MCF 10A (cell line): ENCODE measurements around the gene ATP8B3. TPM values are rescaled to one million over a fixed set of nuclear protein-coding genes. Genes with fewer than 3 reads are reported as not detected.

Source experiments
- BruUV-seq: library from RNA; stranded (reverse); fragments of 400-500 nt; replicated peaks from 2 replicates; lab custom pipeline; 2021; lab: Mats Ljungman, UMichigan
- CTCF ChIA-PET: fragments of 300-600 bp; sonication (Branson Sonifier 250); formaldehyde crosslinking; extraction: SDS; loops from one replicate; lab custom pipeline; 2021; ENCODE audit warnings: antibody characterized with exemption, inconsistent platforms; lab: Yijun Ruan, JAX
- POLR2A ChIA-PET: fragments of 300-600, 350-650 bp; sonication (Branson Sonifier 250); formaldehyde crosslinking; extraction: SDS; loops from one replicate; lab custom pipeline; 2020; ENCODE audit warnings: antibody characterized with exemption, inconsistent platforms; lab: Yijun Ruan, JAX
- DNase-seq: peaks from one replicate; pipeline ENCODE4 v3.0.0-alpha.2; 2018; ENCODE audit not compliant: unreplicated experiment
- H3K27ac Mint-ChIP-seq: one replicate; pipeline ENCODE4 v1.8.0; 2022; ENCODE audit warnings: mild to moderate bottlenecking, low read depth, mixed read lengths; ENCODE audit not compliant: unreplicated experiment
- H3K27me3 Mint-ChIP-seq: one replicate; pipeline ENCODE4 v1.8.0; 2022; ENCODE audit warnings: mixed read lengths; ENCODE audit not compliant: insufficient read depth, unreplicated experiment
- H3K36me3 Mint-ChIP-seq: one replicate; pipeline ENCODE4 v1.8.0; 2022; ENCODE audit warnings: mild to moderate bottlenecking, moderate library complexity, mixed read lengths; ENCODE audit not compliant: insufficient read depth, unreplicated experiment
- H3K4me1 Mint-ChIP-seq: one replicate; pipeline ENCODE4 v1.8.0; 2022; ENCODE audit warnings: mixed read lengths; ENCODE audit not compliant: insufficient read depth, unreplicated experiment
- H3K4me3 Mint-ChIP-seq: one replicate; pipeline ENCODE4 v1.8.0; 2022; ENCODE audit warnings: mild to moderate bottlenecking, moderate library complexity, mixed read lengths; ENCODE audit not compliant: unreplicated experiment
- H3K9me3 Mint-ChIP-seq: one replicate; pipeline ENCODE4 v1.8.0; 2022; ENCODE audit warnings: mixed read lengths; ENCODE audit not compliant: unreplicated experiment
- CTCF ChIP-seq: fragments of 200-600 bp; IDR thresholded peaks from one replicate; pipeline ENCODE4 v1.8.0; 2022; ENCODE audit warnings: antibody characterized with exemption, mild to moderate bottlenecking; ENCODE audit not compliant: unreplicated experiment
- intact Hi-C: fragments of 100-400 bp; cut with micrococcal nuclease; formaldehyde crosslinking; loops from 2 replicates; pipeline ENCODE4 v1.14.1; 2022
- total RNA-seq: library from RNA; stranded (reverse); gene quantifications from 2 replicates; pipeline ENCODE4 v1.2.3, GENCODE V29; 2022

Gene ATP8B3
- total RNA-seq, 1 experiment from 2014 or later = 9.3 TPM

GRCh38 chr19:1779574-1779973 lies 32.5 kb downstream of the ATP8B3 start:
- POLR2A ChIA-PET = no interaction called here
- CTCF ChIA-PET = interaction anchor here (0.9 kb wide), 1 partner anchor 8 kb away, joined by 3 read pairs; no protein-coding TSS in a partner anchor
- Mint-ChIP-seq H3K27ac (no peak overlapping the region), H3K36me3 (no peaks in the 10 kb centered on the region), H3K9me3 (no peaks in the 10 kb centered on the region), H3K4me3 (no peak overlapping the region), H3K4me1 (peaks cover 10% of the 10 kb centered on the region), H3K27me3 (no peaks in the 10 kb centered on the region)
- intact Hi-C loops = no loop called here
- no TSS peak for BruUV-seq
- TF ChIP-seq CTCF = no peak
- no peak for DNase-seq

GRCh38 chr19:1777149-1777548 lies 34.9 kb downstream of the ATP8B3 start:
- no TSS peak for BruUV-seq
- H3K36me3 Mint-ChIP-seq = no peaks in the 10 kb centered on the region
- no peak for TF ChIP-seq CTCF
- no peak for DNase-seq
- H3K4me1 Mint-ChIP-seq = peaks cover 34% of the 10 kb centered on the region
- H3K4me3 Mint-ChIP-seq = no peak overlapping the region
- intact Hi-C loops = no loop called here
- H3K27ac Mint-ChIP-seq = no peak overlapping the region
- no peaks in the 10 kb centered on the region for H3K27me3 Mint-ChIP-seq
- ChIA-PET CTCF (interaction anchor here (0.6 to 1.3 kb wide), 6 partner anchors 9 to 122 kb away, joined by 3 to 6 read pairs (median 4); no protein-coding TSS in a partner anchor), POLR2A (interaction anchor here (0.6 kb wide), 1 partner anchor 8 kb away, joined by 3 read pairs; no protein-coding TSS in a partner anchor)
- H3K9me3 Mint-ChIP-seq = no peaks in the 10 kb centered on the region

- intact Hi-C loops = no loop called here
- H3K27ac Mint-ChIP-seq = no peak overlapping the region
- H3K36me3 Mint-ChIP-seq = no peaks in the 10 kb centered on the region
- no peak for TF ChIP-seq CTCF
- H3K4me1 Mint-ChIP-seq = peaks cover 34% of the 10 kb centered on the region
- H3K9me3 Mint-ChIP-seq = no peaks in the 10 kb centered on the region
- CTCF ChIA-PET = interaction anchor here (0.6 to 1.3 kb wide), 5 partner anchors 9 to 122 kb away, joined by 3 to 6 read pairs (median 3); no protein-coding TSS in a partner anchor
- BruUV-seq = no TSS peak
- POLR2A ChIA-PET = no interaction called here
- no peak overlapping the region for H3K4me3 Mint-ChIP-seq
- DNase-seq = no peak
- H3K27me3 Mint-ChIP-seq = no peaks in the 10 kb centered on the region
Measured at GRCh38 chr19:1776606-1777147, 35.4 kb downstream of the ATP8B3 start.

GRCh38 chr19:1775951-1776605 lies 36.0 kb downstream of the ATP8B3 start:
- no peak for DNase-seq
- ChIA-PET CTCF (interaction anchor here (0.7 to 1.3 kb wide), 2 partner anchors 19 to 34 kb away, joined by 3 to 6 read pairs; no protein-coding TSS in a partner anchor), POLR2A (no interaction called here)
- Mint-ChIP-seq H3K36me3 (no peaks in the 10 kb centered on the region), H3K4me3 (no peak overlapping the region), H3K27me3 (no peaks in the 10 kb centered on the region), H3K9me3 (peaks cover under 1% of the 10 kb centered on the region), H3K4me1 (peaks cover 34% of the 10 kb centered on the region), H3K27ac (no peak overlapping the region)
- BruUV-seq = no TSS peak
- no peak for TF ChIP-seq CTCF
- intact Hi-C loops = no loop called here
